NT2/D1 (cell line): ENCODE measurements around the gene TBXAS1.

Experiments
- SUZ12 ChIP-seq: IDR thresholded peaks from 2 replicates; pipeline ENCODE4 v1.6.1; 2011; ENCODE audit not compliant: insufficient read length, insufficient read depth; ENCODE audit errors: extremely low read depth
- YY1 ChIP-seq: IDR thresholded peaks from 2 replicates; pipeline ENCODE4 v1.6.1; 2011; ENCODE audit not compliant: insufficient read length, insufficient read depth
- ZNF274 ChIP-seq: IDR thresholded peaks from 2 replicates; pipeline ENCODE4 v1.6.1; 2011; ENCODE audit warnings: mild to moderate bottlenecking, low read depth, low read length

- TF ChIP-seq SUZ12: no peak
- TF ChIP-seq ZNF274: no peak
- no peak for TF ChIP-seq YY1
These were observed 682 bp downstream of the TBXAS1 start for GRCh38 chr7:139829775-139830117.
